Left cardiac atrium (tissue), 4 donors: ENCODE data around the gene CRYZL1. TPM values are rescaled to one million over a fixed set of nuclear protein-coding genes. Genes with fewer than 3 reads are reported as not detected.

Experiments used
- ATAC-seq, 2 donors: fragments of 200-7000 bp; cut with Tn5 transposase; one replicate each; pipeline ENCODE4 v1.9.1; 2020; ENCODE audit warnings: mild to moderate bottlenecking in 2 of 2, moderate library complexity in 2 of 2
- DNase-seq: peaks from one replicate; pipeline ENCODE4 v3.0.0-alpha.2; 2020
- intact Hi-C, 2 donors: fragments of 100-400 bp; cut with DNase I; formaldehyde crosslinking; loops; one replicate each; pipeline versions ENCODE4 v1.14.1 to v1.15.1; 2022 to 2023
- total RNA-seq, 2 donors: library from RNA; stranded (reverse); fragmentation: NEBNext Ultra II Directional; extraction: Animal tissue kit (Norgen Biotek cat#: 25700); gene quantifications; one replicate each; pipeline ENCODE4 v1.2.1, GENCODE V29; 2021
- donor health status: DM: no; HTN: yes; CAD: no.
- donor health status: DM: no; HTN: yes; CAD: no; lungs with severe emphysema.
- donor health status: DM: yes; HTN: yes; CAD: no.
- donor health status: Dilated cardiomyopathy.

The CRYZL1 gene
- total RNA-seq, 2 donors from 2014 or later, result 21.6 to 30.6 TPM

DNA sequence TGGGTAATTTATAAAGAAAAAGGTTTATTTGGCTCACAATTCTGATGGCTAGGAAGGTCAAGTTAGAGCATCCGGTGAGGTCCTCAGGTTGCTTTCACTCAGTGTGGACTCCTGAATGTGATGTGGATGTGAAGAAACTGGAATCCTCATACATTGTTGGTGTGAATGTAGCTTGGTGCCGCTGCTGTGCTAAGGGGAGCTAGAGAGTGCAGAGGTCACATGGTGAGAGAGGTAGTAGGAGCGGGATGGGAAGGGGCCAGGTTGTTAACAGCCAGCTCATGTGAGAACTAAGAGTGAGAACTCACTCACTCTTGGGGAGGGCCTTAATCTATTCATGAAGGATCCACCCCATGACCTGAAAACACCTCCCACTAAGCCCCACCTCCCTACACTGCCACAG lies 22.6 kb upstream of the CRYZL1 start:
- ATAC-seq (no peak), DNase-seq (no peak)
- intact Hi-C loops, result no loop called here

GRCh38 chr21:33663241-33663640 lies 21.7 kb upstream of the CRYZL1 start:
- DNase-seq (no peak), ATAC-seq (no peak)
- intact Hi-C loops, result no loop called here

DNA sequence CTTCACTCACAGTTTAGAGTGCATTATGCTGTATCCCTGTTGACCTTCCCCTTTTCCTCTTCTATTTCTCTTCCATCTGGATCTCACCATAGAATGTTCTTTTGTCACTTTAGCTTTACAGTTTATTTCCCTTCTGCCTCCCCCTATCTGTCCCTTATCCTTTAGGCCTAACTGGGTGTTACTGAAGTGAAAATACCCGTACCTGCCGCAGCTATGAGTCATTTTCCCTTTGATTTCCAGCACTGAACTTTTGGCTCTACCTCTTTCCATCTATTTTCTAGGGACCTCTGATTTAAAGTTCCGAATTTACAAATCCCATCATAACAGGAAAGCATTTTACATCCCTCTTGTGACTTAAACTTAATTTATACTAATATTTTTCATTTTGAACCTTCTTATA lies 20.5 kb upstream of the CRYZL1 start:
- DNase-seq (no peak), ATAC-seq (no peak)
- intact Hi-C loops, result no loop called here

- ATAC-seq (no peak), DNase-seq (no peak)
- intact Hi-C loops, result no loop called here
These were observed 19.6 kb upstream of the CRYZL1 start for GRCh38 chr21:33661146-33661545.

- DNase-seq, result no peak
- intact Hi-C loops, result no loop called here
- ATAC-seq, result no peak
These were observed 18.9 kb upstream of the CRYZL1 start for GRCh38 chr21:33660406-33660805.

GRCh38 chr21:33659568-33659949 lies 18.0 kb upstream of the CRYZL1 start:
- ATAC-seq (no peak), DNase-seq (no peak)
- intact Hi-C loops, result no loop called here

DNA sequence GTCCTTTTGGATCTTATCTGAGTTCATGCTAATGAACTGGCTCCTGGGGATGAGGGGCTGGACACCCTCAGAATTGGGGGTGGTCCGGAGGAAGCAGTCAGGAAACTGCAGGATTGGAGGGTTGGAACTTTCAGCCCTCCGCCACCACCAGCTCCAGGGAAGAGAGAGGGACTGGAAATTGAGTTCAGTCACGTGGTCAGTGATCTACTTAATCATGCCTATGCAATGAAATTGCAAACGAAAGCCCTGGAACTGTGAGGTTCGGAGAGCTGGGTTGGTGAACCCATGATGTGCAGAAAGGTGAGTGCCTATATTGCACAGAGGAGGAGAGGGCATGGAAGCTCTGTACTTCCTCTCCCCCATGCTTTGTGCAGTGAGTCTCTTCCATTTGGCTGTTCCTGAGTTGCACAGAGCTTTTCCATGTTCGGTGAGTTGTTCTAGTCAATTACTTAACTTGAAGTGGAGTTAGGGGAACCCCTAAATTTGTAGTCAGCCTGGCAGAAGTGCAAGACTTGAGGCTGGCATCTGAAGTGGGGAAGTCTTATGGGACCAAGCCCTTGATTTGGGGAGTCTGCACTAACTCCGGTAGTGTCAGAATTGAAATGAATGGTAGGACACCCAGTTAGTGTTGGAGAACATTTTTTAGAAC lies 17.5 kb upstream of the CRYZL1 start:
- no peak for ATAC-seq
- DNase-seq, result no peak
- intact Hi-C loops, result no loop called here

DNA sequence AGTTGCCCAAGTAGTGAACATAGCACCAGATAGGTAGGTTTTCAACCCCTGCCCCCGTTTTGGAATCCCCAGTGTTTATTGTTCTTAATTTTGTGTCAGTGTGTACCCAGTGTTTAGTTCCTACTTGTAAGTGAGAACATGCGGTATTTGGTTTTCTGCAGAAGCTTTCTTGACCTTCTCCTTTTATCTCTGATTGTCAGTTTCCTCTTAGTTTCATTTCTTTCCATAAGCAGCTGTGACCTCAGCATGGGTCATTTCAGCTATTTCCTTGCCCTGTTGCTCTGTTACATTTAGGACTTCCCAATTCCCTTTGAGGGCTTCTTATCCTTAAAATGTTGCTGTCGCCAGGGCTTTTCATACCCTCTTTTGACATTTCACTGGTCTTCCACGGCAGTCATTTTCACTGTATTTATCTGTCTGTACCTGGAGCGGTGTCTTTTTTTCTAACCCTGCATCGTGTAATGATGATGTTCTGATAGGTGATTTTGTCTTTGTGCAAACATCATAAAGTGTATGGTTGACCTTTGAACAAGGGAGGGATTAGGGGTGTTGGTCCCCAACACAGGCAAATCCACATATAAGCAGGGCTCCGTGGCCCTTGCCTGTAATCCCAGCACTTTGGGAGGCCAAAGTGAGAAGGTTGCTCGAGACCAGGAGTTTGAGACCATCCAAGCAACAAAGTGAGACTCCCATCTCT lies 15.7 kb upstream of the CRYZL1 start:
- intact Hi-C loops, result no loop called here
- DNase-seq (no peak), ATAC-seq (peak; percentile 10 to 36)

DNA sequence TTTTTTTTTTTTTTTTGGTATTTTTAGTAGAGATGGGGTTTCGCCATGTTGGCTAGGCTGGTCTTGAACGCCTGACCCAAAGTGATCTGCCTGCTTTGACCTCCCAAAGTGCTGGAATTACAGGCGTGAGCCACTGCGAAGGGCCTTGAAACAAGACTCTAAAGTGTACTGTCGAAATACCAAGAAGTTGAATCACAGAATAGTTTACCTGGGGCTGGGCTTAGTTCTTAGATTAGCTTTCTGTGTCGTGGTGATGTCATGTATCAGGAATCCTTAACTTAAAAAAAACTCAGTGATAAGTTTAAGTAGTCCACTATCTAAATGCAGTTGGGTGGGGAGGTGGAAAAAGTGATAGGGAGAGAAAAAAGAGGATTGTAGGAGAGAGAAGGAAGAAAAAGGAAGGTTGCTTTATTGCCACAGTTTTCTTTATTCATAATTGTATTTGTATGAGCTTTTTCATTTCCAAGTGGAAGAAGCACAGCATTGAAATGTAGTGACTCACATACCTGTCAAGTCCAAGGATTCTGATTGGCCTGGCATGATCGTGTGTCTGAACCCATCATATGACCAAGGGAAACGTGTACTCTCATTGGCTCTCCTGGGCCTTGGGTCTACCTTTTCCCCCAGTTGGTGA lies 14.2 kb upstream of the CRYZL1 start:
- ATAC-seq (peak; percentile 23 to 83), DNase-seq (no peak)
- intact Hi-C loops, result no loop called here

DNA sequence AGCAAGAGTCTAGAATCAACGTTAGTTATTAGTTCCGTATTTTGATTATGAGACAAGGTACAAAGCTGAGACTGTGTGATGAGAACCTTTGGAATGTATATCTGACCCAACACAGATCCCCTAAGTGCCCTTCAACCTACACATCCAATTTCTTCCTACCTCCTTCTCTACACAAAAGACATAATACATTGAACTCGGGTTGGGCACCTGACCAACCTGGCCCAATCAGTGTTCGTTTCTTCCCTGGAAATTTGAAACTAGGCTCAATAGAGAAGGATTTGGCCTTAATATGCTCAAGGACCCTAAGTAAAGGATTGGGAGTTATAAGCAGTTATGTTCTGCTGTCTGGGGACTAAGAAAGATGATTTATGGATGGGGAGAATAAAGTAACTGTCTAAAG lies 12.9 kb upstream of the CRYZL1 start:
- intact Hi-C loops, result no loop called here
- ATAC-seq (no peak), DNase-seq (no peak)

GRCh38 chr21:33651965-33652680 lies 10.6 kb upstream of the CRYZL1 start:
- peak in 1 of 2 donors; percentile 50 for ATAC-seq
- intact Hi-C loops, result no loop called here

GRCh38 chr21:33650929-33651509 lies 9.5 kb upstream of the CRYZL1 start:
- intact Hi-C loops, result no loop called here
- ATAC-seq, result peak in 1 of 2 donors; percentile 15

More at GRCh38 chr21:33651965-33652680, 10.6 kb upstream of the CRYZL1 start:
- no peak for DNase-seq

DNA sequence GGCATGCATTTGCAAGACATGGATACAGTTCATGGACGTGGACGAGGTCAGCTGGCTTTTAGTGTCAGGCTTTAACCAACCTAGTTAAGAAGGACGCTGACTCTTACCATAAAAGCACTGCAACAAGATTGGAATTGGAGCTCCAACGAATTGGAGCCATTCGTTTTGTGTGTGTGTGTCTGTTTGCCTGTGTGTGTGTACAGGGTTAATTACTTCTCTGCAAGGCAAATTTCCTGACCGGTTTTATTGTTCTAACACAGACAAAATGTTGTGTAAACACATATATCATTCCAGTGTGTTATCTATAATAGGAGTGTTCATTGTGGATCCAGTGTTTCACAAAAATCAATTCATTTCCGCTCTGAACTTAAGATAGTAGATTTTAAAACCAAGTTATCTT lies 8.7 kb upstream of the CRYZL1 start:
- DNase-seq, result no peak
- ATAC-seq, result no peak
- intact Hi-C loops, result no loop called here

More at GRCh38 chr21:33650929-33651509, 9.5 kb upstream of the CRYZL1 start:
- DNase-seq, result no peak

GRCh38 chr21:33648555-33648954 lies 7.0 kb upstream of the CRYZL1 start:
- ATAC-seq (no peak), DNase-seq (no peak)
- intact Hi-C loops, result loop anchor here in 1 of 2 donors (10.0 kb wide), 2 partner anchors 106 to 246 kb away; no protein-coding TSS in a partner anchor

- DNase-seq (no peak), ATAC-seq (no peak)
- intact Hi-C loops, result loop anchor here in 1 of 2 donors (10.0 kb wide), 2 partner anchors 107 to 247 kb away; no protein-coding TSS in a partner anchor
These were observed 6.0 kb upstream of the CRYZL1 start for GRCh38 chr21:33647587-33647986.

GRCh38 chr21:33645730-33646129 lies 4.2 kb upstream of the CRYZL1 start:
- DNase-seq (no peak), ATAC-seq (no peak)
- intact Hi-C loops, result loop anchor here in 1 of 2 donors (10.0 kb wide), 2 partner anchors 109 to 249 kb away; no protein-coding TSS in a partner anchor

- DNase-seq, result peak; percentile 49
- intact Hi-C loops, result loop anchor here in 1 of 2 donors (10.0 kb wide), 2 partner anchors 110 to 250 kb away; no protein-coding TSS in a partner anchor
- ATAC-seq, result no peak
These were observed 3.0 kb upstream of the CRYZL1 start for GRCh38 chr21:33644383-33645074.

DNA sequence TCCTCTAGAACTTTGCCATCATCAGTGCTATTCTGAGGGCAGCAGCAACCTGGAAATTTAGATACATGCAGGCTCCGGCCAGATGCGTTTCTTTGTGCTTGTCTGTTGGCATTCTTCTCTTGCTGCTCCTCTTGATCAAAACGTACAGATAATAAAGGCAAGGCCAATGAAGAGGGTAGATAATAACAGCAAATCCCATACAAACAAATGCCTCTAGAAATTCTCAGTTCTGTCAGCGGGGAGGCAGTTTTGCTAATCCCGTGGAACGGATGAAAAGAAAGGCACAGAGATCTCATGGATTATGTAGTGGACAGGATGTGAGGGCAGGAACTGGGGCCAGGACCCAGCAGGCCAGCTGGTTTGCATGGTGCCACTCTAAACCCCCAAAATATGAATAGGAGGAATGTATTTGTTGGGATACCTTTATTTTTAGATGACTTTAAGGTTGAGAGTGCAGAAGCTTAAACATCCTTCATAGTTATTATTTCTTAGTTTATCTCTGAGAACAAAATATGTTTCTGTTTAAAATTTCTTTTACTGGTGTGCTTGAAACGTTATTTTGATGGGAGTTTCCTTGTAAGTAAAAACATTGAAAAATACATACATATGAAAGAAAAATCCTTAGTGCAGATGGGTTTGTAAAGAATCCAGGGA lies 2.2 kb upstream of the CRYZL1 start:
- ATAC-seq (no peak), DNase-seq (no peak)
- intact Hi-C loops, result loop anchor here in 1 of 2 donors (10.0 kb wide), 2 partner anchors 111 to 251 kb away; no protein-coding TSS in a partner anchor
